A549 (cell line): ENCODE data around the gene TUT4. TPM values are rescaled to one million over a fixed set of nuclear protein-coding genes. Genes with fewer than 3 reads are reported as not detected.

ENCODE experiments used
- ATAC-seq, 2 experiments: fragments of 200-7000 bp in 1 of 2; fragments of >200 bp in 1 of 2; cut with Nextera tagmentation in 1 of 2; cut with Tn5 transposase in 1 of 2; 3 replicates each; pipeline versions ENCODE4 v1.8.0 to v1.9.1; 2018 to 2020; ENCODE audit warnings: mild to moderate bottlenecking in 1 of 2, moderate library complexity in 1 of 2
- CTCF ChIA-PET: fragments of 300-600 bp; sonication (Branson Sonifier 250); formaldehyde crosslinking; extraction: SDS; loops from one replicate; lab custom pipeline; 2021; ENCODE audit warnings: antibody characterized with exemption, inconsistent platforms; lab: Yijun Ruan, JAX
- POLR2A ChIA-PET: fragments of 350-600 bp; formaldehyde crosslinking; extraction: SDS; loops from one replicate; lab custom pipeline; 2021; ENCODE audit warnings: antibody characterized with exemption, inconsistent platforms; lab: Yijun Ruan, JAX
- DNase-seq, 2 experiments: peaks; one replicate each; pipeline versions ENCODE4 v3.0.0 to v3.0.0-alpha.2; 2011 to 2016; ENCODE audit warnings: low read depth in 1 of 2, low spot score in 1 of 2
- FAIRE-seq: peaks from 2 replicates; lab custom pipeline; 2011; peaks lifted over from hg19 to GRCh38; lab: Jason Lieb, UNC
- H3K27ac ChIP-seq, 2 experiments: fragments of >200 bp; sonication (Bioruptor Twin); formaldehyde crosslinking; 3 replicates each; pipeline ENCODE4 v1.5.1; 2016 to 2017
- H3K4me1 ChIP-seq: fragments of >200 bp; sonication (Bioruptor Twin); formaldehyde crosslinking; 3 replicates; pipeline ENCODE4 v1.6.1; 2016
- H3K4me2 ChIP-seq: fragments of >200 bp; sonication (Bioruptor Twin); formaldehyde crosslinking; 3 replicates; pipeline ENCODE4 v1.6.1; 2016
- H3K4me3 ChIP-seq: fragments of >200 bp; sonication (Bioruptor Twin); formaldehyde crosslinking; 3 replicates; pipeline ENCODE4 v1.5.1; 2016
- H3K9me3 ChIP-seq: fragments of >200 bp; sonication (Bioruptor Twin); formaldehyde crosslinking; 3 replicates; pipeline ENCODE4 v1.6.1; 2016
- CHD4 ChIP-seq: fragments of 200-600 bp; sonication (generic); IDR thresholded peaks from 2 replicates; pipeline ENCODE4 v1.6.1; 2016; ENCODE audit warnings: antibody characterized with exemption, mild to moderate bottlenecking, borderline replicate concordance
- EHF ChIP-seq: fragments of 250-450 bp; sonication (Bioruptor Pico); IDR thresholded peaks from 2 replicates; pipeline ENCODE4 v1.5.0; 2020; ENCODE audit warnings: mild to moderate bottlenecking
- FOSB ChIP-seq: fragments of 250-450 bp; sonication (Bioruptor Pico); IDR thresholded peaks from 2 replicates; pipeline ENCODE4 v1.5.0; 2020; ENCODE audit warnings: mild to moderate bottlenecking, moderate library complexity
- HOXB5 ChIP-seq: fragments of 250-450 bp; sonication (Bioruptor Pico); IDR thresholded peaks from 2 replicates; pipeline ENCODE4 v1.5.0; 2020; ENCODE audit warnings: mild to moderate bottlenecking, moderate library complexity
- JUN ChIP-seq, 2 experiments: fragments of >200 bp; sonication (Bioruptor Twin); formaldehyde crosslinking; IDR thresholded peaks; 2 replicates in 1 of 2; 3 replicates in 1 of 2; pipeline ENCODE4 v1.6.1; 2016 to 2017
- MAZ ChIP-seq: fragments of 150-350 bp; IDR thresholded peaks from 2 replicates; pipeline ENCODE4 v1.6.1; 2014; ENCODE audit warnings: antibody characterized with exemption, low read depth, low read length, borderline replicate concordance
- MYC ChIP-seq: IDR thresholded peaks from 2 replicates; pipeline ENCODE4 v1.6.1; 2012; ENCODE audit warnings: mild to moderate bottlenecking, inconsistent platforms, low read length, improper control_type of control experiment, borderline replicate concordance
- NPAS2 ChIP-seq: fragments of 250-450 bp; sonication (Bioruptor Pico); IDR thresholded peaks from 2 replicates; pipeline ENCODE4 v1.8.0; 2022; ENCODE audit warnings: mild to moderate bottlenecking, moderate library complexity, borderline replicate concordance
- PHF8 ChIP-seq: fragments of 200-600 bp; sonication (generic); IDR thresholded peaks from 2 replicates; pipeline ENCODE4 v1.6.1; 2016; ENCODE audit warnings: low read depth, mild to moderate bottlenecking, antibody characterized with exemption, moderate library complexity, borderline replicate concordance
- RAD21 ChIP-seq, 2 experiments: fragments of >200 bp in 1 of 2; sonication (Bioruptor Twin) in 1 of 2; formaldehyde crosslinking in 1 of 2; IDR thresholded peaks in 1 of 2; conservative IDR thresholded peaks in 1 of 2; 2 replicates in 1 of 2; 3 replicates in 1 of 2; pipeline ENCODE4 v1.6.1; 2012 to 2018; ENCODE audit warnings: inconsistent platforms in 1 of 2
- RNF2 ChIP-seq: fragments of 200-600 bp; sonication (generic); IDR thresholded peaks from 2 replicates; pipeline ENCODE4 v1.6.1; 2016; ENCODE audit warnings: low read depth, mild to moderate bottlenecking, antibody characterized with exemption, moderate library complexity, borderline replicate concordance
- WGBS: methylation state at CpG from one replicate; pipeline ENCODE4 v1.1.6; 2017; ENCODE audit errors: missing lambda C conversion rate; 5-methylcytosine and 5-hydroxymethylcytosine counted together
- polyA plus RNA-seq, 4 experiments: library from polyadenylated mRNA; depleted of rRNA in 3 of 4; stranded (reverse); fragments of >200 nt; fragmentation: RNase III in 1 of 4; extraction: RNeasy Plus Mini Kit Qiagen cat#74134 plus additional on column Dnase treatment in 1 of 4; gene quantifications; 2 replicates in 3 of 4; 3 replicates in 1 of 4; pipeline ENCODE4 v1.2.3, GENCODE V29; 2011 to 2017
- TF ChIP-seq, protein P1 (sequence below): fragments of >200 bp; sonication (Bioruptor Twin); formaldehyde crosslinking; IDR thresholded peaks from 3 replicates; pipeline ENCODE4 v1.5.1; 2016
- TF ChIP-seq, protein P2 (sequence below): fragments of 250-450 bp; sonication (Bioruptor Pico); IDR thresholded peaks from 2 replicates; pipeline ENCODE4 v1.5.0; 2020; ENCODE audit warnings: low read depth, mild to moderate bottlenecking, moderate library complexity
- TF ChIP-seq, protein P3 (sequence below): fragments of 150-350 bp; IDR thresholded peaks from 2 replicates; pipeline ENCODE4 v1.6.1; 2014; ENCODE audit warnings: low read depth, mild to moderate bottlenecking, low read length
- TF ChIP-seq, protein P4 (sequence below): fragments of 450-650 bp; IDR thresholded peaks from 2 replicates; pipeline ENCODE4 v1.6.1; 2014; ENCODE audit warnings: antibody characterized with exemption
- TF ChIP-seq, protein P5 (sequence below): IDR thresholded peaks from 2 replicates; pipeline ENCODE4 v1.6.1; 2012; ENCODE audit warnings: low read depth, borderline replicate concordance
- TF ChIP-seq, protein P6 (sequence below): IDR thresholded peaks from 2 replicates; pipeline ENCODE4 v1.6.1; 2012
- TF ChIP-seq, protein P7 (sequence below): fragments of 250-450 bp; sonication (Bioruptor Pico); IDR thresholded peaks from 2 replicates; pipeline ENCODE4 v1.5.0; 2021; ENCODE audit warnings: mild to moderate bottlenecking, moderate library complexity, borderline replicate concordance
- TF ChIP-seq, protein P8 (sequence below): fragments of 200-600 bp; sonication (generic); IDR thresholded peaks from 2 replicates; pipeline ENCODE4 v1.6.1; 2016; ENCODE audit warnings: antibody characterized with exemption, mild to moderate bottlenecking, moderate library complexity

The TUT4 gene
- polyA plus RNA-seq, 2 of the 4 experiments (the other 2 are of a cell fraction): 25.3 to 34.1 TPM

DNA sequence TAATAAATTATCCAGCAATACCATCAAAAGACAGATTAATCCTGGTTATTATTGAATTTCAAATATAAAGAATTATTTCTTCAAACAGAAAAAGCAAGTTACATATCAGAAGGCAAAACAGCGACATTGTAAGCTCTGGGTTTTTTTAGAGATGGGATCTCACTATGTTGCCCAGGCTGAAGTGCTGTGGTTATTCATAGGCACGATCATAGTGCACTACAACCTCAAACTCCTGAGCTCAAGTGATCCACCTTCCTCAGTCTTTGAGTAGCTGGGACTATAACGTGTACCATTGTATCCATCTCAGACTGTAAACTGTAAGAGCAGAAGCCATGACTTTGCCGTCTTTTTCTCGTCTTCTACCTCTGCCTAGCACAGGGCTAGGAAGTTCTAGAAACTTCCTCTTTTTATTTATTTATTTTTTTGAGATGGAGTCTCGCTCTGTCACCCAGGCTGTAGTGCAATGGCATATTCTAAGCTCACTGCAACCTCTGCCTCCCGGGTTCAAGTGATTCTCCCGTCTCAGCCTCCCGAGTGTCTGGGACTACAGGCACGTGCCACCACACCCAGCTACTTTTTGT lies 29.3 kb upstream of the TUT4 start:
- ATAC-seq: no peak
- no peak for TF ChIP-seq RNF2
- TF ChIP-seq, protein P1, sequence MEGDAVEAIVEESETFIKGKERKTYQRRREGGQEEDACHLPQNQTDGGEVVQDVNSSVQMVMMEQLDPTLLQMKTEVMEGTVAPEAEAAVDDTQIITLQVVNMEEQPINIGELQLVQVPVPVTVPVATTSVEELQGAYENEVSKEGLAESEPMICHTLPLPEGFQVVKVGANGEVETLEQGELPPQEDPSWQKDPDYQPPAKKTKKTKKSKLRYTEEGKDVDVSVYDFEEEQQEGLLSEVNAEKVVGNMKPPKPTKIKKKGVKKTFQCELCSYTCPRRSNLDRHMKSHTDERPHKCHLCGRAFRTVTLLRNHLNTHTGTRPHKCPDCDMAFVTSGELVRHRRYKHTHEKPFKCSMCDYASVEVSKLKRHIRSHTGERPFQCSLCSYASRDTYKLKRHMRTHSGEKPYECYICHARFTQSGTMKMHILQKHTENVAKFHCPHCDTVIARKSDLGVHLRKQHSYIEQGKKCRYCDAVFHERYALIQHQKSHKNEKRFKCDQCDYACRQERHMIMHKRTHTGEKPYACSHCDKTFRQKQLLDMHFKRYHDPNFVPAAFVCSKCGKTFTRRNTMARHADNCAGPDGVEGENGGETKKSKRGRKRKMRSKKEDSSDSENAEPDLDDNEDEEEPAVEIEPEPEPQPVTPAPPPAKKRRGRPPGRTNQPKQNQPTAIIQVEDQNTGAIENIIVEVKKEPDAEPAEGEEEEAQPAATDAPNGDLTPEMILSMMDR: no peak
- TF ChIP-seq, protein P2, sequence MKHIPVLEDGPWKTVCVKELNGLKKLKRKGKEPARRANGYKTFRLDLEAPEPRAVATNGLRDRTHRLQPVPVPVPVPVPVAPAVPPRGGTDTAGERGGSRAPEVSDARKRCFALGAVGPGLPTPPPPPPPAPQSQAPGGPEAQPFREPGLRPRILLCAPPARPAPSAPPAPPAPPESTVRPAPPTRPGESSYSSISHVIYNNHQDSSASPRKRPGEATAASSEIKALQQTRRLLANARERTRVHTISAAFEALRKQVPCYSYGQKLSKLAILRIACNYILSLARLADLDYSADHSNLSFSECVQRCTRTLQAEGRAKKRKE (CRISPR knock-in tag): no peak
- no peak for TF ChIP-seq NPAS2 (CRISPR knock-in tag)
- TF ChIP-seq, protein P3, sequence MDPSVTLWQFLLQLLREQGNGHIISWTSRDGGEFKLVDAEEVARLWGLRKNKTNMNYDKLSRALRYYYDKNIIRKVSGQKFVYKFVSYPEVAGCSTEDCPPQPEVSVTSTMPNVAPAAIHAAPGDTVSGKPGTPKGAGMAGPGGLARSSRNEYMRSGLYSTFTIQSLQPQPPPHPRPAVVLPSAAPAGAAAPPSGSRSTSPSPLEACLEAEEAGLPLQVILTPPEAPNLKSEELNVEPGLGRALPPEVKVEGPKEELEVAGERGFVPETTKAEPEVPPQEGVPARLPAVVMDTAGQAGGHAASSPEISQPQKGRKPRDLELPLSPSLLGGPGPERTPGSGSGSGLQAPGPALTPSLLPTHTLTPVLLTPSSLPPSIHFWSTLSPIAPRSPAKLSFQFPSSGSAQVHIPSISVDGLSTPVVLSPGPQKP: no peak
- no peak for TF ChIP-seq EHF (CRISPR knock-in tag)
- no peak for TF ChIP-seq HOXB5 (CRISPR knock-in tag)
- TF ChIP-seq, protein P4, sequence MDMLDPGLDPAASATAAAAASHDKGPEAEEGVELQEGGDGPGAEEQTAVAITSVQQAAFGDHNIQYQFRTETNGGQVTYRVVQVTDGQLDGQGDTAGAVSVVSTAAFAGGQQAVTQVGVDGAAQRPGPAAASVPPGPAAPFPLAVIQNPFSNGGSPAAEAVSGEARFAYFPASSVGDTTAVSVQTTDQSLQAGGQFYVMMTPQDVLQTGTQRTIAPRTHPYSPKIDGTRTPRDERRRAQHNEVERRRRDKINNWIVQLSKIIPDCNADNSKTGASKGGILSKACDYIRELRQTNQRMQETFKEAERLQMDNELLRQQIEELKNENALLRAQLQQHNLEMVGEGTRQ: no peak
- TF ChIP-seq CHD4: no peak
- TF ChIP-seq, protein P5, sequence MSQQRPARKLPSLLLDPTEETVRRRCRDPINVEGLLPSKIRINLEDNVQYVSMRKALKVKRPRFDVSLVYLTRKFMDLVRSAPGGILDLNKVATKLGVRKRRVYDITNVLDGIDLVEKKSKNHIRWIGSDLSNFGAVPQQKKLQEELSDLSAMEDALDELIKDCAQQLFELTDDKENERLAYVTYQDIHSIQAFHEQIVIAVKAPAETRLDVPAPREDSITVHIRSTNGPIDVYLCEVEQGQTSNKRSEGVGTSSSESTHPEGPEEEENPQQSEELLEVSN: no peak
- TF ChIP-seq MAZ: no peak
- no peak for TF ChIP-seq FOSB (CRISPR knock-in tag)

DNA sequence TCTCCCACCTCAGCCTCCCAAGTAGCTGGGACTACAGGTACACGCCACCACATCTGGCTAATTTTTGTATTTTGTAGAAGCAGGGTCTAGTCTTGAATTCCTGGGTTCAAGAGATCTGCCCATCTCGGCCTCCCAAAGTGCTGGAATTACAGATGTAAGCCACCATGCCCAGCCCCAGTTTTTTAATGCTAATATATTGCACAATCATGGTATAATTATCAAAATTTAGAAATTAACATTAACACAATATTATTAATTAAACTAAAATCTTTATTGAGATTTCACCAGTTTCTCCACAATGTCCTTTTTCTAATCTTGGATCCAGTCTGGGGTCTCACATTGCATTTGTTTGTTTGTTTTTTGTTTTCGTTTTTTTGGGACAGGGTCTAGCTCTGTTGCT lies 27.4 kb upstream of the TUT4 start:
- no peak overlapping the region for H3K4me2 ChIP-seq
- peaks cover 2% of the 10 kb centered on the region for H3K4me1 ChIP-seq
- H3K4me3 ChIP-seq: no peak overlapping the region
- ChIA-PET CTCF (no interaction called here), POLR2A (no interaction called here)
- H3K9me3 ChIP-seq: no peaks in the 10 kb centered on the region
- TF ChIP-seq MAZ (no peak), JUN (IDR thresholded peaks at IDR 0.05) (no peak), RAD21 (conservative IDR thresholded peaks at IDR 0.05 in 1 of 2, IDR thresholded peaks at IDR 0.05 in 1 of 2) (no peak), PHF8 (no peak), MYC (no peak)
- TF ChIP-seq, protein P4: no peak
- TF ChIP-seq, protein P6, sequence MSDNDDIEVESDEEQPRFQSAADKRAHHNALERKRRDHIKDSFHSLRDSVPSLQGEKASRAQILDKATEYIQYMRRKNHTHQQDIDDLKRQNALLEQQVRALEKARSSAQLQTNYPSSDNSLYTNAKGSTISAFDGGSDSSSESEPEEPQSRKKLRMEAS: no peak
- TF ChIP-seq, protein P7, sequence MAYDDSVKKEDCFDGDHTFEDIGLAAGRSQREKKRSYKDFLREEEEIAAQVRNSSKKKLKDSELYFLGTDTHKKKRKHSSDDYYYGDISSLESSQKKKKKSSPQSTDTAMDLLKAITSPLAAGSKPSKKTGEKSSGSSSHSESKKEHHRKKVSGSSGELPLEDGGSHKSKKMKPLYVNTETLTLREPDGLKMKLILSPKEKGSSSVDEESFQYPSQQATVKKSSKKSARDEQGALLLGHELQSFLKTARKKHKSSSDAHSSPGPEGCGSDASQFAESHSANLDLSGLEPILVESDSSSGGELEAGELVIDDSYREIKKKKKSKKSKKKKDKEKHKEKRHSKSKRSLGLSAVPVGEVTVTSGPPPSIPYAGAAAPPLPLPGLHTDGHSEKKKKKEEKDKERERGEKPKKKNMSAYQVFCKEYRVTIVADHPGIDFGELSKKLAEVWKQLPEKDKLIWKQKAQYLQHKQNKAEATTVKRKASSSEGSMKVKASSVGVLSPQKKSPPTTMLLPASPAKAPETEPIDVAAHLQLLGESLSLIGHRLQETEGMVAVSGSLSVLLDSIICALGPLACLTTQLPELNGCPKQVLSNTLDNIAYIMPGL (CRISPR knock-in tag): no peak
- TF ChIP-seq, protein P8, sequence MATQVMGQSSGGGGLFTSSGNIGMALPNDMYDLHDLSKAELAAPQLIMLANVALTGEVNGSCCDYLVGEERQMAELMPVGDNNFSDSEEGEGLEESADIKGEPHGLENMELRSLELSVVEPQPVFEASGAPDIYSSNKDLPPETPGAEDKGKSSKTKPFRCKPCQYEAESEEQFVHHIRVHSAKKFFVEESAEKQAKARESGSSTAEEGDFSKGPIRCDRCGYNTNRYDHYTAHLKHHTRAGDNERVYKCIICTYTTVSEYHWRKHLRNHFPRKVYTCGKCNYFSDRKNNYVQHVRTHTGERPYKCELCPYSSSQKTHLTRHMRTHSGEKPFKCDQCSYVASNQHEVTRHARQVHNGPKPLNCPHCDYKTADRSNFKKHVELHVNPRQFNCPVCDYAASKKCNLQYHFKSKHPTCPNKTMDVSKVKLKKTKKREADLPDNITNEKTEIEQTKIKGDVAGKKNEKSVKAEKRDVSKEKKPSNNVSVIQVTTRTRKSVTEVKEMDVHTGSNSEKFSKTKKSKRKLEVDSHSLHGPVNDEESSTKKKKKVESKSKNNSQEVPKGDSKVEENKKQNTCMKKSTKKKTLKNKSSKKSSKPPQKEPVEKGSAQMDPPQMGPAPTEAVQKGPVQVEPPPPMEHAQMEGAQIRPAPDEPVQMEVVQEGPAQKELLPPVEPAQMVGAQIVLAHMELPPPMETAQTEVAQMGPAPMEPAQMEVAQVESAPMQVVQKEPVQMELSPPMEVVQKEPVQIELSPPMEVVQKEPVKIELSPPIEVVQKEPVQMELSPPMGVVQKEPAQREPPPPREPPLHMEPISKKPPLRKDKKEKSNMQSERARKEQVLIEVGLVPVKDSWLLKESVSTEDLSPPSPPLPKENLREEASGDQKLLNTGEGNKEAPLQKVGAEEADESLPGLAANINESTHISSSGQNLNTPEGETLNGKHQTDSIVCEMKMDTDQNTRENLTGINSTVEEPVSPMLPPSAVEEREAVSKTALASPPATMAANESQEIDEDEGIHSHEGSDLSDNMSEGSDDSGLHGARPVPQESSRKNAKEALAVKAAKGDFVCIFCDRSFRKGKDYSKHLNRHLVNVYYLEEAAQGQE: no peak
- DNase-seq: no peak
- H3K27ac ChIP-seq: no peak overlapping the region
- no peak for FAIRE-seq
- ATAC-seq: no peak
- WGBS: 47% methylated on average over 3 of the region's 3 CpGs

More for the DNA sequence above, 29.3 kb upstream of the TUT4 start:
- H3K4me1 ChIP-seq: no peaks in the 10 kb centered on the region
- ChIA-PET CTCF (no interaction called here), POLR2A (no interaction called here)
- WGBS: 72% methylated on average over 10 of the region's 10 CpGs
- no peak overlapping the region for H3K27ac ChIP-seq
- H3K4me3 ChIP-seq: no peak overlapping the region
- no peak overlapping the region for H3K4me2 ChIP-seq
- H3K9me3 ChIP-seq: no peaks in the 10 kb centered on the region
- DNase-seq (no peak), FAIRE-seq (no peak)
